Heart left ventricle (tissue), 16 donors: ENCODE measurements around the gene PVR. TPM values are rescaled to one million over a fixed set of nuclear protein-coding genes. Genes with fewer than 3 reads are reported as not detected.

Experiments
- ATAC-seq, 4 donors: fragments of 200-7000 bp; cut with Tn5 transposase; one replicate each; pipeline ENCODE4 v1.9.1; 2020 to 2022; ENCODE audit warnings: moderate library complexity in 4 of 4, mild to moderate bottlenecking in 3 of 4, moderate number of reproducible peaks in 1 of 4
- DNase-seq, 5 donors: peaks; one replicate each; pipeline ENCODE4 v3.0.0-alpha.2; 2020
- H3K27ac ChIP-seq, 12 donors: fragments of 200-600 bp; sonication (generic) in 4 of 12; one replicate each; pipeline versions ENCODE4 v1.5.0 to v1.8.0; 2016 to 2022; ENCODE audit warnings: mild to moderate bottlenecking in 2 of 12
- H3K27me3 ChIP-seq, 9 donors: fragments of 200-600 bp; sonication (generic) in 2 of 9; one replicate each; pipeline versions ENCODE4 v1.5.1 to v1.8.0; 2016 to 2022; ENCODE audit warnings: mild to moderate bottlenecking in 3 of 9
- H3K36me3 ChIP-seq, 9 donors: fragments of 200-600 bp; sonication (generic) in 2 of 9; one replicate each; pipeline versions ENCODE4 v1.5.0 to v1.8.0; 2018 to 2022; ENCODE audit warnings: mild to moderate bottlenecking in 2 of 9
- H3K4me1 ChIP-seq, 12 donors: fragments of 200-600 bp; sonication (generic) in 4 of 12; one replicate each; pipeline versions ENCODE4 v1.5.0 to v1.8.0; 2016 to 2022; ENCODE audit warnings: mild to moderate bottlenecking in 3 of 12
- H3K4me3 ChIP-seq, 12 donors: fragments of 200-600 bp; sonication (generic) in 4 of 12; one replicate each; pipeline versions ENCODE4 v1.5.0 to v1.8.0; 2017 to 2022; ENCODE audit warnings: mild to moderate bottlenecking in 9 of 12, moderate library complexity in 4 of 12
- H3K9me3 ChIP-seq, 12 donors: fragments of 200-600 bp; sonication (generic) in 4 of 12; one replicate each; pipeline versions ENCODE4 v1.5.0 to v1.8.0; 2016 to 2022; ENCODE audit warnings: mild to moderate bottlenecking in 1 of 12
- CTCF ChIP-seq, 12 donors: fragments of 200-600 bp; sonication (generic) in 4 of 12; IDR thresholded peaks; one replicate each; pipeline versions ENCODE4 v1.5.0 to v1.8.0; 2018 to 2022; ENCODE audit warnings: antibody characterized with exemption in 12 of 12, mild to moderate bottlenecking in 5 of 12
- POLR2A ChIP-seq, 2 donors: fragments of 450-650 bp; IDR thresholded peaks; one replicate each; pipeline ENCODE4 v1.6.1; 2017; ENCODE audit warnings: antibody characterized with exemption in 2 of 2, mild to moderate bottlenecking in 2 of 2, moderate library complexity in 2 of 2
- WGBS, 4 donors: extraction: QIAGEN DNeasy Blood & Tissue Kit in 2 of 4; methylation state at CpG; one replicate each; pipeline versions ENCODE4 v1.1.5 to v1.1.7; 2013 to 2018; 5-methylcytosine and 5-hydroxymethylcytosine counted together
- intact Hi-C, 10 donors: fragments of 100-400 bp; cut with DNase I; formaldehyde crosslinking; loops; one replicate each; pipeline versions ENCODE4 v1.11.1 to v1.14.2; 2022
- polyA plus RNA-seq, 2 donors: library from polyadenylated mRNA; stranded (reverse); fragments of 200-250 nt; gene quantifications; one replicate each; pipeline ENCODE4 v1.2.3, GENCODE V29; 2013
- total RNA-seq, 9 donors: library from RNA; depleted of rRNA in 2 of 9; stranded (reverse); fragments of >200 nt in 2 of 9; fragmentation: NEBNext Ultra II Directional in 3 of 9; extraction: Animal tissue kit (Norgen Biotek cat#: 25700) in 3 of 9; gene quantifications; one replicate each; pipeline versions ENCODE4 v1.1.0 to v1.2.4, GENCODE V29; 2016 to 2023
- donor health status: ischemic (EF 13 %, LVEDD 7.1; RV severe dilation, severe dysfunction).
- donor health status: healthy with polysubstance abuse.
- donor health status: DM: no; HTN: yes; CAD: no.
- donor health status: DM: no; HTN: no; CAD: no.
- donor health status: ischemic (EF 25% LVEDD 6.9; RV normal size, moderate dysfunction).
- donor health status: ischemic (EF 25% LVEDD 5.7; RV mildly dilated, moderate dysfunction).
- donor health status: healthy.
- donor health status: DM: yes; HTN: yes; CAD: no.
- donor health status: ischemic (EF 35%, LVEDD 5.7; RV mildly dilated, moderate dysfunction).
- donor health status: nonischemic (EF 11% LVEDD 7.7; RV severe dilation, severe dysfunction).
- donor health status: DM: yes; HTN: yes; CAD: no.
- donor health status: PGD.
- donor health status: ischemic (EF 29% LVEDD 5.4; RV normal size, mild dysfunction).
- donor health status: nonischemic (EF 23%, LVEDD 6.1; RV moderate dilation, normal function).

Gene PVR
- total and polyA plus RNA-seq, 11 donors = 33.7 to 143 (median 49.1) TPM

- ATAC-seq (no peak), DNase-seq (no peak)
- H3K27me3 ChIP-seq = no peaks in the 10 kb centered on the region
- peaks cover 0 to 9% (median 2%) of the 10 kb centered on the region in 12 donors for H3K4me1 ChIP-seq
- TF ChIP-seq POLR2A (IDR thresholded peaks at IDR 0.05) (no peak), CTCF (IDR thresholded peaks at IDR 0.05) (no peak)
- peaks cover 0 to 69% (median 60%) of the 10 kb centered on the region in 9 donors for H3K36me3 ChIP-seq
- no peak overlapping the region for H3K4me3 ChIP-seq
- H3K9me3 ChIP-seq = no peaks in the 10 kb centered on the region
- WGBS, 4 donors = 63 to 73% (median 71%) methylated on average over 6 to 7 of the region's 7 CpGs
- intact Hi-C loops = no loop called here
- no peak overlapping the region for H3K27ac ChIP-seq
These were observed 18.2 kb downstream of the PVR start for GRCh38 chr19:44661904-44662303.

- WGBS, 4 donors = 75 to 83% (median 80%) methylated on average over 7 of the region's 7 CpGs
- Histone ChIP-seq H3K9me3 (no peaks in the 10 kb centered on the region), H3K27me3 (no peaks in the 10 kb centered on the region), H3K4me1 (peaks cover 0 to 4% (median 0%) of the 10 kb centered on the region in 12 donors), H3K36me3 (peaks cover 0 to 66% (median 57%) of the 10 kb centered on the region in 9 donors), H3K4me3 (no peak overlapping the region), H3K27ac (no peak overlapping the region)
- DNase-seq (no peak), ATAC-seq (no peak)
- no peak for TF ChIP-seq CTCF (IDR thresholded peaks at IDR 0.05)
- no peak for TF ChIP-seq POLR2A (IDR thresholded peaks at IDR 0.05)
- intact Hi-C loops = no loop called here
These were observed 19.1 kb downstream of the PVR start for GRCh38 chr19:44662691-44663385.

GRCh38 chr19:44663996-44664395 is 20.3 kb downstream of the PVR start:
- Histone ChIP-seq H3K27me3 (no peaks in the 10 kb centered on the region), H3K4me3 (no peak overlapping the region), H3K36me3 (peaks cover 0 to 54% (median 47%) of the 10 kb centered on the region in 9 donors), H3K4me1 (peaks cover 0 to 4% (median 0%) of the 10 kb centered on the region in 12 donors), H3K9me3 (no peaks in the 10 kb centered on the region), H3K27ac (no peak overlapping the region)
- WGBS, 4 donors = 96 to 98% (median 98%) methylated on average over 5 of the region's 5 CpGs
- DNase-seq (no peak), ATAC-seq (no peak)
- intact Hi-C loops = no loop called here
- no peak for TF ChIP-seq CTCF (IDR thresholded peaks at IDR 0.05)
- TF ChIP-seq POLR2A (IDR thresholded peaks at IDR 0.05) = no peak

DNA sequence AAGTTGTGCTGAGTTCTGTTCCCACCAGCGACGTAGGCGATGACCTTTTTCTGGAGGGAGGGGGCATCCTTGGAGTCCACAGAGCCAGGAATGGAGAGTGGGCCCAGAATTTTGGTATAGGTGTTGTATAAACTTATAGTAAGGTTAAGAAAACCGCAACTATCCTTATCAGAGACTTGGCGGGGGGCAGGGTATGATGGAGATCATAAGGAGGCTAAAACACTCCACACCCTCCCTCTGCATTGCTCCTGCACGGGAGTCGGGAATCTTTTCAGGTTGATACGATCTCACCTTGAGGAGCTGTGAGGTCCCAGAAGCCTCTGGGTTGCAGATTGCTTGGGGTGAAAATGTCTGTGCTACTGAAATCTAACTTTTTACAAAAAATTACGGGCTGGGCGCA is 21.3 kb downstream of the PVR start:
- no peaks in the 10 kb centered on the region for H3K9me3 ChIP-seq
- DNase-seq (no peak), ATAC-seq (no peak)
- peaks cover 0 to 44% (median 37%) of the 10 kb centered on the region in 9 donors for H3K36me3 ChIP-seq
- H3K4me3 ChIP-seq = no peak overlapping the region
- no peak for TF ChIP-seq POLR2A (IDR thresholded peaks at IDR 0.05)
- no peak for TF ChIP-seq CTCF (IDR thresholded peaks at IDR 0.05)
- H3K27ac ChIP-seq = no peak overlapping the region
- H3K27me3 ChIP-seq = no peaks in the 10 kb centered on the region
- WGBS, 4 donors = 92 to 95% (median 94%) methylated on average over 10 of the region's 10 CpGs
- intact Hi-C loops = no loop called here
- peaks cover 0 to 4% (median 0%) of the 10 kb centered on the region in 12 donors for H3K4me1 ChIP-seq
